Liver (tissue), 9 donors: ENCODE data around the gene GPATCH8. TPM values are rescaled to one million over a fixed set of nuclear protein-coding genes. Genes with fewer than 3 reads are reported as not detected.

Experiments
- DNase-seq: peaks from one replicate; pipeline ENCODE4 v3.0.0-alpha.2; 2017; ENCODE audit warnings: low spot score
- H3K27ac ChIP-seq, 2 donors: one replicate each; pipeline ENCODE4 v1.7.0; 2013; ENCODE audit warnings: inconsistent platforms in 2 of 2, low read length in 2 of 2, control low read depth in 1 of 2, low read depth in 1 of 2, mild to moderate bottlenecking in 1 of 2
- H3K27me3 ChIP-seq, 4 donors: one replicate each; pipeline versions ENCODE4 v1.6.1 to v1.7.0; 2013; ENCODE audit warnings: low read length in 3 of 4, inconsistent platforms in 1 of 4, mild to moderate bottlenecking in 1 of 4, moderate library complexity in 1 of 4; ENCODE audit not compliant: control insufficient read depth in 4 of 4, insufficient read depth in 4 of 4
- H3K36me3 ChIP-seq, 4 donors: one replicate each; pipeline versions ENCODE4 v1.6.1 to v1.7.0; 2013; ENCODE audit warnings: low read length in 3 of 4, mild to moderate bottlenecking in 3 of 4, low read depth in 1 of 4, moderate library complexity in 1 of 4; ENCODE audit not compliant: control insufficient read depth in 4 of 4, insufficient read depth in 3 of 4
- H3K4me1 ChIP-seq, 4 donors: one replicate each; pipeline versions ENCODE4 v1.6.1 to v1.7.0; 2013; ENCODE audit warnings: low read length in 3 of 4, mild to moderate bottlenecking in 3 of 4, moderate library complexity in 1 of 4; ENCODE audit not compliant: control insufficient read depth in 4 of 4, insufficient read depth in 4 of 4
- H3K4me3 ChIP-seq, 3 donors: one replicate each; pipeline versions ENCODE4 v1.6.1 to v1.7.0; 2013; ENCODE audit warnings: low read length in 3 of 3, control low read depth in 1 of 3, low read depth in 1 of 3, mild to moderate bottlenecking in 1 of 3
- H3K9ac ChIP-seq, 2 donors: one replicate each; pipeline ENCODE4 v1.7.0; 2013; ENCODE audit warnings: low read length in 2 of 2, mild to moderate bottlenecking in 2 of 2, moderate library complexity in 2 of 2, control low read depth in 1 of 2, low read depth in 1 of 2
- H3K9me3 ChIP-seq, 4 donors: one replicate each; pipeline versions ENCODE4 v1.6.1 to v1.7.0; 2013; ENCODE audit warnings: low read length in 3 of 4; ENCODE audit not compliant: control insufficient read depth in 4 of 4
- ATF3 ChIP-seq: IDR thresholded peaks from 2 replicates; pipeline ENCODE4 v1.6.1; 2016; ENCODE audit warnings: antibody characterized with exemption
- CTCF ChIP-seq: fragments of 150-350 bp; IDR thresholded peaks from 2 replicates; pipeline ENCODE4 v1.5.1; 2017; ENCODE audit warnings: improper control_type of control experiment, low read depth, low read length; ENCODE audit not compliant: missing input control
- EGR1 ChIP-seq, 2 donors: IDR thresholded peaks; 2 replicates each; pipeline ENCODE4 v1.6.1; 2016 to 2018; ENCODE audit warnings: antibody characterized with exemption in 2 of 2, low read depth in 2 of 2
- FOXA1 ChIP-seq: IDR thresholded peaks from 2 replicates; pipeline ENCODE4 v1.6.1; 2016; ENCODE audit warnings: antibody characterized with exemption
- FOXA2 ChIP-seq: IDR thresholded peaks from 2 replicates; pipeline ENCODE4 v1.6.1; 2016; ENCODE audit warnings: antibody characterized with exemption
- GABPA ChIP-seq, 2 donors: IDR thresholded peaks in 1 of 2; conservative IDR thresholded peaks in 1 of 2; 2 replicates each; pipeline ENCODE4 v1.6.1; 2016; ENCODE audit warnings: antibody characterized with exemption in 2 of 2, mild to moderate bottlenecking in 1 of 2, moderate library complexity in 1 of 2
- HNF4A ChIP-seq, 2 donors: conservative IDR thresholded peaks; 2 replicates each; pipeline ENCODE4 v1.6.1; 2016; ENCODE audit warnings: antibody characterized with exemption in 2 of 2, mild to moderate bottlenecking in 2 of 2
- HNF4G ChIP-seq: IDR thresholded peaks from 2 replicates; pipeline ENCODE4 v1.6.1; 2016; ENCODE audit warnings: antibody characterized with exemption
- JUND ChIP-seq, 2 donors: IDR thresholded peaks; 2 replicates each; pipeline ENCODE4 v1.6.1; 2016; ENCODE audit warnings: antibody characterized with exemption in 2 of 2
- MAX ChIP-seq: IDR thresholded peaks from 2 replicates; pipeline ENCODE4 v1.6.1; 2016; ENCODE audit warnings: antibody characterized with exemption
- NR2F2 ChIP-seq: IDR thresholded peaks from 2 replicates; pipeline ENCODE4 v1.6.1; 2016; ENCODE audit warnings: antibody characterized with exemption
- RAD21 ChIP-seq, 2 donors: IDR thresholded peaks; 2 replicates each; pipeline ENCODE4 v1.6.1; 2016; ENCODE audit warnings: antibody characterized with exemption in 2 of 2, mild to moderate bottlenecking in 2 of 2
- REST ChIP-seq: IDR thresholded peaks from 2 replicates; pipeline ENCODE4 v1.6.1; 2016; ENCODE audit warnings: antibody characterized with exemption, mild to moderate bottlenecking
- RXRA ChIP-seq, 2 donors: IDR thresholded peaks; 2 replicates each; pipeline ENCODE4 v1.6.1; 2017 to 2018; ENCODE audit warnings: antibody characterized with exemption in 2 of 2, mild to moderate bottlenecking in 1 of 2
- SP1 ChIP-seq: IDR thresholded peaks from 2 replicates; pipeline ENCODE4 v1.6.1; 2018; ENCODE audit warnings: antibody characterized with exemption, mild to moderate bottlenecking
- TAF1 ChIP-seq: conservative IDR thresholded peaks from 2 replicates; pipeline ENCODE4 v1.6.1; 2016; ENCODE audit warnings: antibody characterized with exemption, mild to moderate bottlenecking
- YY1 ChIP-seq: IDR thresholded peaks from 2 replicates; pipeline ENCODE4 v1.6.1; 2016; ENCODE audit warnings: antibody characterized with exemption, mild to moderate bottlenecking
- ZBTB33 ChIP-seq: IDR thresholded peaks from 2 replicates; pipeline ENCODE4 v1.6.1; 2016; ENCODE audit warnings: antibody characterized with exemption
- WGBS: extraction: QIAGEN DNeasy Blood & Tissue Kit; methylation state at CpG from one replicate; pipeline ENCODE4 v1.1.7; 2013; 5-methylcytosine and 5-hydroxymethylcytosine counted together
- polyA plus RNA-seq, 2 donors: library from polyadenylated mRNA; stranded (reverse) in 1 of 2; unstranded in 1 of 2; fragments of 200-250 nt in 1 of 2; fragments of >200 nt in 1 of 2; fragmentation: Nextera tagmentation in 1 of 2; extraction: Ambion mirVana in 1 of 2; gene quantifications; one replicate each; pipeline versions ENCODE4 v1.2.1 to v1.2.3, GENCODE V29; 2013 to 2015
- total RNA-seq, 2 donors: library from RNA; depleted of rRNA; stranded (reverse); fragments of >200 nt; gene quantifications; one replicate each; pipeline ENCODE4 v1.2.3, GENCODE V29; 2014
- donor health status: healthy.
- donor health status: healthy.
- donor health status: healthy.
- donor health status: healthy.
- donor health status: healthy.

GPATCH8 gene
- total and polyA plus RNA-seq, 4 donors = 4.2 to 21.8 (median 9.9) TPM

- no peak overlapping the region for H3K4me3 ChIP-seq
- no peak overlapping the region for H3K9ac ChIP-seq
- H3K27me3 ChIP-seq = peaks cover 0 to 2% (median 0%) of the 10 kb centered on the region in 4 donors
- TF ChIP-seq RAD21 (IDR thresholded peaks at IDR 0.05) = peak; percentile 72 to 80
- TF ChIP-seq MAX = no peak
- TF ChIP-seq HNF4G = no peak
- TF ChIP-seq HNF4A (conservative IDR thresholded peaks at IDR 0.05) = no peak
- no peak for TF ChIP-seq FOXA2
- TF ChIP-seq RXRA (IDR thresholded peaks at IDR 0.05) = no peak
- no peak for TF ChIP-seq NR2F2
- TF ChIP-seq TAF1 = no peak
- TF ChIP-seq SP1 = no peak
- TF ChIP-seq EGR1 (IDR thresholded peaks at IDR 0.05; ENCODE audit: low read depth in 2 of 2) = no peak
- peak; percentile 51 for TF ChIP-seq CTCF
- TF ChIP-seq JUND (IDR thresholded peaks at IDR 0.05) = no peak
- no peak for TF ChIP-seq REST
- 57% methylated on average over 14 of the region's 14 CpGs for WGBS
- H3K9me3 ChIP-seq = no peaks in the 10 kb centered on the region
- no peaks in the 10 kb centered on the region for H3K36me3 ChIP-seq
- no peak overlapping the region for H3K27ac ChIP-seq
- no peaks in the 10 kb centered on the region for H3K4me1 ChIP-seq
- DNase-seq = peak; percentile 63
These were observed 19.9 kb upstream of the GPATCH8 start for GRCh38 chr17:44522883-44523671.

- Histone ChIP-seq H3K9ac (no peak overlapping the region), H3K27me3 (peaks cover 0 to 3% (median 0%) of the 10 kb centered on the region in 4 donors), H3K27ac (no peak overlapping the region), H3K36me3 (no peaks in the 10 kb centered on the region), H3K4me1 (no peaks in the 10 kb centered on the region), H3K4me3 (no peak overlapping the region), H3K9me3 (no peaks in the 10 kb centered on the region)
- WGBS = 54% methylated on average over 3 of the region's 3 CpGs
- no peak for DNase-seq
- TF ChIP-seq YY1 = no peak
- no peak for TF ChIP-seq FOXA2
- no peak for TF ChIP-seq EGR1 (IDR thresholded peaks at IDR 0.05; ENCODE audit: low read depth in 2 of 2)
- TF ChIP-seq ZBTB33 = no peak
- TF ChIP-seq HNF4G = no peak
- TF ChIP-seq TAF1 = no peak
- TF ChIP-seq CTCF = no peak
- TF ChIP-seq GABPA (IDR thresholded peaks at IDR 0.05 in 1 of 2, conservative IDR thresholded peaks at IDR 0.05 in 1 of 2) = no peak
- no peak for TF ChIP-seq RXRA (IDR thresholded peaks at IDR 0.05)
- no peak for TF ChIP-seq ATF3
- no peak for TF ChIP-seq JUND (IDR thresholded peaks at IDR 0.05)
- TF ChIP-seq RAD21 (IDR thresholded peaks at IDR 0.05) = no peak
- no peak for TF ChIP-seq SP1
- no peak for TF ChIP-seq FOXA1
- no peak for TF ChIP-seq HNF4A (conservative IDR thresholded peaks at IDR 0.05)
- no peak for TF ChIP-seq MAX
These were observed 14.8 kb upstream of the GPATCH8 start for GRCh38 chr17:44518032-44518431.
